GM23338 (cell line): ENCODE measurements around the gene RBM33.

ENCODE experiments used
- CREB1 ChIP-seq: fragments of 250-450 bp; sonication (Bioruptor Pico); IDR thresholded peaks from 2 replicates; pipeline ENCODE4 v1.5.0; 2020; ENCODE audit warnings: low read depth, mild to moderate bottlenecking, moderate library complexity
- EZH2 ChIP-seq: fragments of 200-600 bp; sonication (generic); IDR thresholded peaks from one replicate; pipeline ENCODE4 v1.8.0; 2017; ENCODE audit warnings: antibody characterized with exemption, mild to moderate bottlenecking, low read depth; ENCODE audit not compliant: unreplicated experiment
- EZH2phosphoT487 ChIP-seq: fragments of 200-600 bp; sonication (generic); IDR thresholded peaks from one replicate; pipeline ENCODE4 v1.8.1; 2018; ENCODE audit warnings: antibody characterized with exemption; ENCODE audit not compliant: unreplicated experiment
- JUNB ChIP-seq: IDR thresholded peaks from one replicate; pipeline ENCODE4 v1.6.1; 2016; ENCODE audit warnings: antibody characterized with exemption; ENCODE audit not compliant: unreplicated experiment
- POLR2AphosphoS5 ChIP-seq: IDR thresholded peaks from 2 replicates; pipeline ENCODE4 v1.6.1; 2016; ENCODE audit warnings: antibody characterized with exemption, low read depth
- ZNF114 ChIP-seq: fragments of 250-450 bp; sonication (Bioruptor Pico); IDR thresholded peaks from 2 replicates; pipeline ENCODE4 v1.5.0; 2020; ENCODE audit warnings: mild to moderate bottlenecking, moderate library complexity
- ZNF331 ChIP-seq: fragments of 250-450 bp; sonication (Bioruptor Pico); IDR thresholded peaks from 2 replicates; pipeline ENCODE4 v1.5.0; 2020; ENCODE audit warnings: low read depth, mild to moderate bottlenecking, moderate library complexity
- TF ChIP-seq, protein P1 (sequence below), 2 experiments: fragments of 200-600 bp in 1 of 2; sonication (generic) in 1 of 2; conservative IDR thresholded peaks; 2 replicates each; pipeline versions ENCODE4 v1.5.1 to v1.6.1; 2016 to 2017; ENCODE audit warnings: antibody characterized with exemption in 2 of 2, low read depth in 2 of 2, mild to moderate bottlenecking in 2 of 2, moderate library complexity in 1 of 2
- TF ChIP-seq, protein P2 (sequence below): IDR thresholded peaks from one replicate; pipeline ENCODE4 v1.6.1; 2018; ENCODE audit warnings: antibody characterized with exemption; ENCODE audit not compliant: unreplicated experiment
- TF ChIP-seq, protein P3 (sequence below): IDR thresholded peaks from 2 replicates; pipeline ENCODE4 v1.6.1; 2016; ENCODE audit warnings: antibody characterized with exemption

DNA sequence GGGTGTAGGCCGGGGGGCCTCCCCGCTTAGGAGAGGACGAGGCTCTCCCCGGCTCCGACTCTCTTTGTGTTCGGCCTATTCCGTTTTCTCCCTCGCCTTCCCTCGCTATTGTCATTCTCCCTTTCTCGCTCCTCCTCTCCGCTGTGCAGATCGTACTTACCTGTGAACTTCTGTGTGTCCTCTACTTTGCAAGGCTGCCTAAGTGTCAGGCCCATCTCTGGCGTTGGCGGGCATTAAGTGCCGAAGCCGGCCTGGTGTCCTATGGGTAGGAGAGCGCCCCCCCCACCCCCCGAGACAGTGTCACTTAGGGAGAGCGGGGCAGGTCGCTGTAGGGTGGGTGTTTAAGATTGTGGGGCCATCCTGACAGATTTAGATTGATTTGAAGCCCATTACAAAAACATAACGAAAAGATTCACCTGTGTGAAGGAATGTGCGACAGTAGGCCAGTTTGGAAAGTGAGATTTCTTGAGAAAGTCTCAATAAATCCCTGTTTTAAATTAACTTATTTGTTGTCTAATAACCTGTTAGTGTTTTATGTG is 579 bp downstream of the RBM33 start:
- TF ChIP-seq, protein P1, sequence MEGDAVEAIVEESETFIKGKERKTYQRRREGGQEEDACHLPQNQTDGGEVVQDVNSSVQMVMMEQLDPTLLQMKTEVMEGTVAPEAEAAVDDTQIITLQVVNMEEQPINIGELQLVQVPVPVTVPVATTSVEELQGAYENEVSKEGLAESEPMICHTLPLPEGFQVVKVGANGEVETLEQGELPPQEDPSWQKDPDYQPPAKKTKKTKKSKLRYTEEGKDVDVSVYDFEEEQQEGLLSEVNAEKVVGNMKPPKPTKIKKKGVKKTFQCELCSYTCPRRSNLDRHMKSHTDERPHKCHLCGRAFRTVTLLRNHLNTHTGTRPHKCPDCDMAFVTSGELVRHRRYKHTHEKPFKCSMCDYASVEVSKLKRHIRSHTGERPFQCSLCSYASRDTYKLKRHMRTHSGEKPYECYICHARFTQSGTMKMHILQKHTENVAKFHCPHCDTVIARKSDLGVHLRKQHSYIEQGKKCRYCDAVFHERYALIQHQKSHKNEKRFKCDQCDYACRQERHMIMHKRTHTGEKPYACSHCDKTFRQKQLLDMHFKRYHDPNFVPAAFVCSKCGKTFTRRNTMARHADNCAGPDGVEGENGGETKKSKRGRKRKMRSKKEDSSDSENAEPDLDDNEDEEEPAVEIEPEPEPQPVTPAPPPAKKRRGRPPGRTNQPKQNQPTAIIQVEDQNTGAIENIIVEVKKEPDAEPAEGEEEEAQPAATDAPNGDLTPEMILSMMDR (conservative IDR thresholded peaks at IDR 0.05; ENCODE audit: low read depth in 2 of 2), result no peak
- TF ChIP-seq, protein P2, sequence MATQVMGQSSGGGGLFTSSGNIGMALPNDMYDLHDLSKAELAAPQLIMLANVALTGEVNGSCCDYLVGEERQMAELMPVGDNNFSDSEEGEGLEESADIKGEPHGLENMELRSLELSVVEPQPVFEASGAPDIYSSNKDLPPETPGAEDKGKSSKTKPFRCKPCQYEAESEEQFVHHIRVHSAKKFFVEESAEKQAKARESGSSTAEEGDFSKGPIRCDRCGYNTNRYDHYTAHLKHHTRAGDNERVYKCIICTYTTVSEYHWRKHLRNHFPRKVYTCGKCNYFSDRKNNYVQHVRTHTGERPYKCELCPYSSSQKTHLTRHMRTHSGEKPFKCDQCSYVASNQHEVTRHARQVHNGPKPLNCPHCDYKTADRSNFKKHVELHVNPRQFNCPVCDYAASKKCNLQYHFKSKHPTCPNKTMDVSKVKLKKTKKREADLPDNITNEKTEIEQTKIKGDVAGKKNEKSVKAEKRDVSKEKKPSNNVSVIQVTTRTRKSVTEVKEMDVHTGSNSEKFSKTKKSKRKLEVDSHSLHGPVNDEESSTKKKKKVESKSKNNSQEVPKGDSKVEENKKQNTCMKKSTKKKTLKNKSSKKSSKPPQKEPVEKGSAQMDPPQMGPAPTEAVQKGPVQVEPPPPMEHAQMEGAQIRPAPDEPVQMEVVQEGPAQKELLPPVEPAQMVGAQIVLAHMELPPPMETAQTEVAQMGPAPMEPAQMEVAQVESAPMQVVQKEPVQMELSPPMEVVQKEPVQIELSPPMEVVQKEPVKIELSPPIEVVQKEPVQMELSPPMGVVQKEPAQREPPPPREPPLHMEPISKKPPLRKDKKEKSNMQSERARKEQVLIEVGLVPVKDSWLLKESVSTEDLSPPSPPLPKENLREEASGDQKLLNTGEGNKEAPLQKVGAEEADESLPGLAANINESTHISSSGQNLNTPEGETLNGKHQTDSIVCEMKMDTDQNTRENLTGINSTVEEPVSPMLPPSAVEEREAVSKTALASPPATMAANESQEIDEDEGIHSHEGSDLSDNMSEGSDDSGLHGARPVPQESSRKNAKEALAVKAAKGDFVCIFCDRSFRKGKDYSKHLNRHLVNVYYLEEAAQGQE, result no peak
- TF ChIP-seq EZH2, result no peak
- TF ChIP-seq EZH2phosphoT487, result no peak
- TF ChIP-seq, protein P3, sequence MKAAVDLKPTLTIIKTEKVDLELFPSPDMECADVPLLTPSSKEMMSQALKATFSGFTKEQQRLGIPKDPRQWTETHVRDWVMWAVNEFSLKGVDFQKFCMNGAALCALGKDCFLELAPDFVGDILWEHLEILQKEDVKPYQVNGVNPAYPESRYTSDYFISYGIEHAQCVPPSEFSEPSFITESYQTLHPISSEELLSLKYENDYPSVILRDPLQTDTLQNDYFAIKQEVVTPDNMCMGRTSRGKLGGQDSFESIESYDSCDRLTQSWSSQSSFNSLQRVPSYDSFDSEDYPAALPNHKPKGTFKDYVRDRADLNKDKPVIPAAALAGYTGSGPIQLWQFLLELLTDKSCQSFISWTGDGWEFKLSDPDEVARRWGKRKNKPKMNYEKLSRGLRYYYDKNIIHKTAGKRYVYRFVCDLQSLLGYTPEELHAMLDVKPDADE, result no peak
- TF ChIP-seq POLR2AphosphoS5, result peak; percentile 42; the same call in 1 of the 2 replicates
- no peak for TF ChIP-seq JUNB
- TF ChIP-seq CREB1 (CRISPR knock-in tag), result no peak
- TF ChIP-seq ZNF331 (CRISPR knock-in tag), result no peak
- TF ChIP-seq ZNF114, result no peak
